Stimulated activated CD4-positive, alpha-beta T cell treated with anti-CD3 and anti-CD28 coated beads, Interleukin-2, amount 100 ng/mL, for 4 hours (primary cell): Measurements from ENCODE around the gene QPCTL.
"Not testable (repeated sequence)": the region's sequence is repeated elsewhere in the genome, so short reads cannot be mapped to it uniquely, and the experiment has no call there.

Source experiments
- DNase-seq: peaks from one replicate; pipeline ENCODE4 v3.0.0-alpha.2; 2020; ENCODE audit warnings: low read depth

The QPCTL gene

DNA sequence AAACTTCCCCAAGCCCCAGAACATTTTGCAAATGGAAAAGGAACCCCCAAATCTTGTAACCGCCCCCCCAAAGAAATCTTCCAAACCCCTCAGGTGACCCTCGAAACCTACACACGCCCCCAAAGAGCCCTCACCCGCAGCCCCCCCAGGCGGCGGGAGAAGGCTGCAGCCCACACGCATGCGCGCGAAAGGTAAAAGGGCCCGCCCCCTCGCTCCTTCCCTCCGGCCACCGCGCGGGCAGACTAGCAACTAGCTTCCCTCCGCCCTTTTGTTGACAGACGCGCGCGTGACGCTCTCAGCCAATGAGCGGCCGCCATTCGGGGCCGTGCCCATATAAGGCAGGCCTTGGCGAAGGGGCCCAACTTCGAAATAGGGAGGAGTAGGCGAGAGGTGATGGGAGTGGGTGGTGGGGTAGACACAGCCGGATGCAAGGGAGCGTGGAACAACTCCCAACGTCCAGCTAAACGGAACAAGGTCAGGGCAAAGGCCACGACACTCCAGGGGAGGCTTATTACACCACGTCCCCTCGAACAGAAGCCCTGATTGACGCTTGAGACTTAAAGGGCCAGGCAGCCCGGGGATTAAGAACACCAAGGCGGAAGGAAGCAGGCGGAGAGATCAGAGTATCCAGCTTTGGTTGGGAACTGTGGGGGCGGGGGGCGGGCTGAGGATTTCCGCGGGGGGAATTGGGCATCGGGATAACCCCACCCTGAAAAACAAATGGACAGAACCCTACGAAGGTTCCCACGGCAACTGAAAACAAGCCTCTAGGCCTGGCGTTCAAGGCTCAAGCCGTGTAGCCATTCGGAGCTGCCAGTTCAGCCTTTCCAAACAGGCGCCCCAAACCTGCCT lies 24.9 kb downstream of the QPCTL start:
- DNase-seq = peak; percentile 96

DNA sequence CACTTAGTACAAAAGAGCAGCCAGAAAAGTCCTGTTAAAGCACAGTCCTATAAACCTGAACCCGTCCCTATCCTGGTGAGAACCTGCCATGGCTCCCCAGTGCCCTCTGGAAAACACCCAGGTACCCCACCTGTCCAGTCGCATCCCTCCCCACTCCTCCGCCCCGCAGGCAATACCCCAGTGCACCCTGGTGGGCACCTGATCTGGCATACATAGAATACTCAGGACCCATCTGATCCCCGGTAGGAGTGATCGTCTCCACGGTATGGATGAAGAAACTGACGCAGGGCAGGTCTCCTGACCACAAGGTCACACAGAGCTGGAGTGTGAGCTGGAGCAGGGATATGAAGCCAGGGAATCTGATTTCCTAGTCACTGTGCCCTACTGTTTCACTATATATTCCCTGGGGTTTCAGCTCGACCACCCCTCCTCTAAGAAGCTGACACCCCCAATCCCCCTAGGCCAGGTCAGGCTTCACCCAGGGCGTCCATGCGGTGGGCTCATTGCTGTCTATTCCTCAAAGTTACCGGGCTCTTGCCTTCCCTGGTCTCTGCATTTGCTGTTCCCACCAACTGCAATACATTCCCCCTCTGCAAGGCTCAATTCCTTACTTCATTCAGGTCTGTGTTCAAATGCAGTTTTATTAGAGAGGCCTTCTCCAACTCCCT lies 25.7 kb downstream of the QPCTL start:
- no peak for DNase-seq

DNA sequence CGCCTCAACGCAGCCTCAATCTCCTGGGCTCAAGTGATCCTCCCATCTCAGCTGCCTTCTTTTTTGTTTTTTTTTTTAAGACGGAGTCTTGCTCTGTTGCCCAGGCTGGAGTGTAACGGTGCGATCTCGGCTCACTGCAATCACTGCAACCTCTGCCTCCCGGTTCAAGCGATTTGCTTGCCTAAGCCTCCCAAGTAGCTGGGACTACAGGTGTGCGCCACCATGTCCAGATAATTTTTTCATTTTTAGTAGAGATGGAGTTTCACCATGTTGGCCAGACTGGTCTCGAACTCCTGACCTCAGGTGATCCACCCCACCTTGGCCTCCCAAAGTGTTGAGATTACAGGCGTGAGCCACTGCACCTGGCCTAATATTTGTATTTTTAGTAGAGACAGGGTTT lies 27.6 kb downstream of the QPCTL start:
- DNase-seq = not testable (repeated sequence)

DNA sequence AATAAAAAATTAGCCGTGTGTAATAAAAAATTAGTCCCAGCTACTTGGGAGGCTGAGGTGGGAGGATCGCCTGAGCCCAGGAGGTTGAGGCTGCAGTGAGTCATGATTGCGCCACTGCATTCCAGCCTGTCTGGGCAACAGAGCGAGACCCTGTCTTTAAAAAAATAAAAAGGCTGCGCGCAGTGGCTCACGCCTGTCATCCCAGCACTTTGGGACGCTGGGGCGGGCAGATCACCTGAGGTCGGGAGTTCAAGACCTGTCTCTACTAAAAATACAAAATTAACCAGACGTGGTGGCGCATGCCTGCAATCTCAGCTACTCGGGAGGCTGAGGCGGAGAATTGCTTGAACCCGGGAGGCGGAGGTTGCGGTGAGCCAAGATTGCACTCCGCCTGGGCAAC lies 36.2 kb downstream of the QPCTL start:
- not testable (repeated sequence) for DNase-seq

DNA sequence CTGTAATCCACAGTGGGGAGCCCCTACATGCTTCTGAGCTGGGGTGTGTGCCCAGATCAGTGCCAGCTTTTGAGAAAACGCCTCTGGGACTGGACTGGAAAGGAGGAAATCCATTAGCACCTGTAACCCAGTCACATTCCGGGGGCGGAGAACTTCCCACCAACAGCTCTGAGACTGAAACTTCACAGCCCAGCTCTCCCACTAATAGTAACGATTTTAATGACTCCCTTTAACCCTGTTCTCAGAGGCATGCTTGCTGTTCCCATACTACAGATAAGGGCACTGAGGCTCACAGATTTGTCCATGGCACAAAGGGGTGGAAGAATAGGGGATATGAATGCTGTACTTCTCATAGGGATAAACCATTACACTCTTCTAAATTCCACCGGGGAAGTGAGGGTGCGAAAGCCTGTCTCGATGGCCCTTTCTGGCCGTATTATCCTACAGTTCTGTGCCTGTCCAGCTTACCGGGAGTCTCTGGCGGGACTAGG lies 37.4 kb downstream of the QPCTL start:
- DNase-seq = no peak

DNA sequence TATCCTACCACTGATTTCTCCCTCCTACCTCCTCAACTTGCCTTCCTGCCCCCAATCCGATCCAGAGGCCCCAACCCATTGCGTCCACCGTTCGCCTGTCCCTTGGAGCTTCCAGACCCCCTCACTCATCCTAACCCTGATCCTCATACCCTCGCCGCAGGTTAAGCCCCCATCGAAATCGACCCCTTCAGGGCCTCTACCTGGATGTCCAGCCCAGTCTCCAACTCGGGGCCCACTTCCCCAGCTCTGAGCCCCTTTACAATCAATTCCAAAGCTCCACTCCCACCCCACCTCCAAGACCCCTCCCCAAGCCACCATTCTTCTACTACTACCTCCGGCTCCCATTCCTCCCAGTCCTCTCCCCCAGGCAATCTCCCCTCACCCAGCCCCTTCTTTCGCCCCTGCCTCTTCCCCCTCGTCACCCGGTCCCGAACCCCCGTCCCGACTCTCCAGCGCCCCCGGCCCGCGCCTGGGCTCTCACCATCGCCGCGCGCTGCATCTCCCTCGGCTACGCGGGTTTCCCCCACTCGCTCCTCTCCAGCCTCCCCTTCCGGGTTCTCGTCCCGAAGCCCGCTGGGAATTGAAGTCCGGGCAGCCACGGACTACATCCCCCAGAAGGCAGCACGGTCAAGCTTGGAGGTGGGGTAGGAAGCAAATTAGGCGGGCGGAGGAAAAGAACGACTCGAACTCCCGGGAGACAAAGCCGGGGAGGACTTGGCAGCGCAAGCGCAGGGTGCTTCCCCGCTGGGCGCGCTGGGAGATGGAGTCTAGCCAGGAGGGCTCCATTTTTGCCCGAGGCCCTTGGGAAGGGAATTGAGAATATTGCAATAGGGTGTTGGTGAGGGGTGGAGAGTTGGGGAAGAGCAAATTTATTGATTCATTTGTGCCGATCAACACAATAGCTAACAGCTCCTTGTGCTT lies 38.2 kb downstream of the QPCTL start, which contains the start of gene FBXO46:
Gene FBXO46, minus strand, starts transcription at position 529 of the 921 bp plus-strand sequence. CDS start 17,401 bp downstream, outside the sequence.
- peak; percentile 89 for DNase-seq

DNA sequence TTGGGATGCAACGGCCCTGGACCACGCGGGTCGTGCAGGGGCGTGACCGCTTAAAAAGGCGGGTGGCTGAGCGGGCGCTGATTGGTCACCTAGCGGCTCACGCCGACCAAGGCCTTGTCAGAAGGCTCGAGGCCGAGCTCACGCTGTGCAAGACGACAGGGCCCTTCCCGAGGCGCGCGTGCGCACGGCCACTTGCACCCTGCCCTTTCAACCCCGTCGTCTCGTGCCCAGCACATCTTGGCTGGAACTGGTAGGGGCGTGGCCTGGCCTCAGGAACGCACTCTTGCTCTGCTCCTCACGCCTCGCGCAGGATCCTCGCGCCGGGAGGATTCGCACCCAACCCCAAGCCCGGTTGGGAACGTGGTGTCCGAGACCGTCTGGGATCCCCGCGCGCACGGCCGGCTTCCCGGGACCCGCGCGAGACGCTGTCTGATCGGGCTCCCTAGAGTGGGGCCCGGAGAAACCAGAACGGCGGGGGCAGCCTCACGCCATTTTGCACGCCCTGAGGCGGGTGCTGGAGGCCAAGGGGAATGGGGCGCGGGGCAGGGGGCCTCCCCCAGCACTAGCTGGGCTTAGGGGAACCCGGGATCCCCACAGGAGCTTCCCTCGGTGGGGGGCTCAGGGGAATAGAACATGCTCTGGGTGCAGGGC lies 40.8 kb downstream of the QPCTL start, which contains the start of gene MEIOSIN:
Gene MEIOSIN, plus strand, starts transcription at position 280 of the 651 bp plus-strand sequence. CDS start 1,938 bp downstream, outside the sequence.
- DNase-seq = no peak

DNA sequence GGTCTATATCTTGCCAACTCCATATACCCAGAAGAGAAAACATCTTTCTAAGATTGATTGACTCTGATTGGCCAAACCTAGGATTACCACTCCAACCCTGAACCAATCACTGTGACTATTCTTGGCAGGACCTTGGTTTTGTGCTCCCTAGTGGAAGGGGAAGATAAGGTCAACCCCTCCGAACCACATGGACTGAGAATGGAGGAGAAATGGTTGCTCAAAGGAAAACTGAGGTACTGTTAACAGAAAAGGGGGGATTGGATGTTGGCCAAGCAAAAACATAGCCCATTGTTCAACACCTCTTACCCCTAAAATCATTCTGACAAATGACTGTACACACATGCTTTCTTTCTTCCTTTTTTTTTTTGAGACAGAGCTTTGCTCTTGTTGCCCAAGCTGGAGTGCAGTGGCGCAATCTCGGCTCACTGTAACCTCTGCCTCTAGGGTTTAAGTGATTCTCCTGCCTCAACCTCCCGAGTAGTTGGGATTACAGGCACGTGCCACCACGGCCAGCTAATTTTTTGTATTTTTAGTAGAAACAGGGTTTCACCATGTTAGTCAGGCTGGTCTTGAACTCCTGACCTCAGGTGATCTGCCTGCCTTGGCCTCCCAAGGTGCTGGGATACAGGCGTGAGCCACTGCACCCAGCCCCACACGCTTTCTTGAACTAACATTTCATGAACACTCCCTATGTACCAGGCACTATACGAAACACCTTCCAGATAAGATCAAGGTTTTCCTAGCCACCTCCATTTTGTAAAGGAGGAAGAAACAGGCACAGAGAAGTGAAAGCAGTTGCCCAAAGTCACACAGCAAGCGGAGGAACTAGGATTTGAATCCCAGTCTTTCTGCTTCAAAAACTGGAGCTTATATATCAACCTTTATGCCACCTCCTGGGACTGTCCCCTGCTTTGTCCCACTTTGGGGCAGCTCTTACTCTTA lies 47.3 kb downstream of the QPCTL start:
- DNase-seq = no peak

DNA sequence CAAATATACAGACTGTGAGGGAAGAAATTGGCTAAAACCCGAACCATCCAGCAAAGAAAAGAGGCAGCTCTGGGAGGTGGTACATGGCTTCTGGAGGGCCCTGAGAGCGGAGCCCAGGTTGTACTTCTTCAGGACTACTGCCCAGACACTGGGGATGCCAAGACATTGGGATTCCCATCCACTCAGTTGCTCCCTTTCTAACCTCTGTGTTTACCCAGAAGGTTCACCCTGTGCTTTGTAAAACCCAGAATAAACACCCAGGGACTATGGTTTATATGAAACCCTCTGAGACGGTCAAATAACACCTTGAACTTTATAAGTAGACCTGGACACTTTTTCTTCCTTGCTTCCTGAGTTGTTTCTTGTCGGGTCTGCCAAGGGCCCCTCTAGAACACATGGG lies 50.5 kb downstream of the QPCTL start:
- no peak for DNase-seq

DNA sequence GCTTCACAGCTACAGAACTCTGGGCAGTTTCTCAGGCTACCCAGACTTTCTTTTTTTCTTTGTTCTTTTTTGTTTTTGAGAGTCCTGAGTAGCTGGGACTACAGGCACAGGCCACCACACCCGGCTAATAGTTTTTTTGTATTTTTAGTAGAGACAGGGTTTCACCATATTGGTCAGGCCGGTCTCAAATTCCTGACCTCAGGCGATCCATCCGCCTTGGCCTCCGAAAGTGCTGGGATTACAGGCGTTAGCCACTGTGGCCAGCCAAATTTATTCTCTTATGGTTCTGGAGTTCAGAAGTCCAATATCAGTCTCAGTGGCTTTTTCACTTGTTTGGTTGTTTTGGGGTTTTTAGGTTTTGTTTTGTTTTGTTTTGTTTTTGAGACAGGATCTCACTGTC lies 53.1 kb downstream of the QPCTL start:
- no peak for DNase-seq

DNA sequence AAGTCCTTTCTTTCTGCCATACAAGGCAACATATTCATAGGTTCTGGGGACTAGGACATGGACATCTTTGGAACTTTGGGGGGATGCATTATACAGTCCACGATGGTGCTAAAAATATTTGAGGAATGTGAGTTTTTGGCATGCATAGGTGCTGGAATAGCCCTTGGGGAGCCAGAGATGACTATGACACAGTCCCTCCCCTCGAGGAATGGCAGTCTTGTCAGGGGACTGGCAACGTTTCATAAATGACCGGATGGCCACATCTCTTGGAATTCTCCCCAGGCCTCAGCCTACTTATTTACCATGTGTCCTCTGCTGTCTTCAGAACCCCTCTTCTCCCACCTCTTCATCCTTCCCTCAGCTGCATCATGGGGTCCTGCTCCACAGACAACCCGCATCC lies 54.4 kb downstream of the QPCTL start:
- DNase-seq = no peak

DNA sequence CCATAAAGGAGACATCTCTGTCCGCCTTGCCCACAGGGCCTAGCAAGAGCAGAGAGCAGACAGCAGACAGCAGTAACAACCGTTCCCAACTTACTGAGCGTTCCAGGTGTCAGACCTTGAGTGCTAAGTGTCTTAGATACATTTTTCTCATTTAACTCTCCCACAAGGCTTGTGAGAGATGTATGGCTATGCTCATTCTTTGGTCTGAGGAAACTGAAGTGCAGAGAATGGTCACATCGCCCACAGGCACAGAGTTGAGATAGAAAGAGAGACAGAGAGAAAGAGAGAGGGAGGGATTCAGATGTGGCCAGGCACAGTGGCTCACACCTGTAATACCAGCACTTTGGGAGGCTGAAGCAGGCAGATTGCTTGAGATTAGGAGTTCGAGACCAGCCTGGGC lies 55.0 kb downstream of the QPCTL start:
- no peak for DNase-seq

DNA sequence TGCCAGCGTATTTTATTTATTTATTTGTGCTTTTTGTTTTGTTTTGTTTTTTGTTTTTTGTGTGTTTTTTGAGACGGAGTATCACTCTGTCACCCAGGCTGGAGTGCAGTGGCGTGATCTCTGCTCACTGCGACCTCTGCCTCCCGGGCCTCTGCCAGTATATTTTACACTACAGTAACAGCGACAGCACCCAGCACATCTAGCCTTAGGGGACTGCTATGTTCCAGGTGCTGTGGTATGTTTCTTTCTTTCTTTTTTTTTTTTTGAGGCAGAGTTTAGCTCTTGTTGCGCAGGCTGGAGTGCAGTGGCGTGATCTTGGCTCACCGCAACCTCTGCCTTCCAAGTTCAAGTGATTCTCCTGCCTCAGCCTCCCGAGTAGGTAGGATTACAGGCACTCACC lies 59.0 kb downstream of the QPCTL start:
- DNase-seq = not testable (repeated sequence)

DNA sequence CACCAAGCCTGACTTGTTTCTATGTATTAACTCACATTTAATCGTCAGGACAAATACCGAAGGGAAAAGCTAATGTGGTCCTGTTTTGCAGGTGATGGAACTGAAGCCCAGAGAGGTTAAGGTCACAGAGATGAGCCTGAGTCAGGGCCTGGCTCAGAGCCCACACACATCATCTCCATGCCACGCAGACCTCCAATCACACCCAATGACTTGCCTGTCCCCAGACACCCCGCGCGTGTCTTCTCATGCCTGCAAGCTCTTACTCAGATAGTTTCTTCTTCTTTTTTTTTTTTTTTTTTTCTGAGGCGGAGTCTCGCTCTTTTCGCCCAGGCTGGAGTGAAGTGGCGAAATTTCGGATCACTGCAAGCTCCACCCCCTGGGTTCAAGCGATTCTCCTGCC lies 60.2 kb downstream of the QPCTL start:
- no peak for DNase-seq

DNA sequence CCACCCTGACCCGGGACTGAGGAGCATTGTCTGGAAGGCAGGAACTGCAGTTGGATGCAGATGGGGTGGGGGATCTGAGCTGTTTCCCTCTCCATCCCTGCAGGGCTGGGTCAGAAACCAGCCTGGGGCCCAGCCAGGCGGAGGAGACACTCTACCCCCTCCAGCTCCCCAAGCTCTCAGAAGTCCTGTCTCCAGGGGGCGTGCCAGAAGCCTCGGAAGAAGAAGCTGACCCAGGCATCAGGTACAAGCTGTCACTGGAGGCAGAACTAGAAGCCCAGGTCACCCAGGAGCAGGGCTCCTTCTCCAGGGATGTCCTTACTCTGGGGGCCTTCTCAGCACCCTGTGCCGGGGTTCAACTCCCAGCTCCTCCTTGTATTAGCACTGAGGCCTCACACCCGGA lies 61.1 kb downstream of the QPCTL start:
- DNase-seq = no peak
